Right lobe of liver (tissue), 4 donors: ENCODE results near the gene IRF4.

Source experiments
- CTCF ChIP-seq, 4 donors: fragments of 200-600 bp in 3 of 4; fragments of 450-650 bp in 1 of 4; IDR thresholded peaks; one replicate each; pipeline versions ENCODE4 v1.5.1 to v1.8.0; 2016 to 2022; ENCODE audit warnings: antibody characterized with exemption in 4 of 4, mild to moderate bottlenecking in 2 of 4
- POLR2A ChIP-seq: fragments of 450-650 bp; IDR thresholded peaks from one replicate; pipeline ENCODE4 v1.6.1; 2017; ENCODE audit warnings: antibody characterized with exemption, mild to moderate bottlenecking
- donor health status: DM: no; HTN: no; CAD: no.
- donor health status: DM: no; HTN: no; CAD: no.
- donor health status: DM: no; HTN: yes; CAD: no.

- TF ChIP-seq CTCF (IDR thresholded peaks at IDR 0.05) (no peak), POLR2A (no peak)
Measured at GRCh38 chr6:374956-375355, 16.6 kb upstream of the IRF4 start.
